ENCODE data around the gene P2RY1.

P2RY1 gene, protein sequence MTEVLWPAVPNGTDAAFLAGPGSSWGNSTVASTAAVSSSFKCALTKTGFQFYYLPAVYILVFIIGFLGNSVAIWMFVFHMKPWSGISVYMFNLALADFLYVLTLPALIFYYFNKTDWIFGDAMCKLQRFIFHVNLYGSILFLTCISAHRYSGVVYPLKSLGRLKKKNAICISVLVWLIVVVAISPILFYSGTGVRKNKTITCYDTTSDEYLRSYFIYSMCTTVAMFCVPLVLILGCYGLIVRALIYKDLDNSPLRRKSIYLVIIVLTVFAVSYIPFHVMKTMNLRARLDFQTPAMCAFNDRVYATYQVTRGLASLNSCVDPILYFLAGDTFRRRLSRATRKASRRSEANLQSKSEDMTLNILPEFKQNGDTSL

GRCh38 chr3:152834776-152835600 is at the start of gene P2RY1:
P2RY1 (plus strand) TSS chr3:152835131; CDS start chr3:152835783, 652 bp downstream.
- FAIRE-seq = no peak

DNA sequence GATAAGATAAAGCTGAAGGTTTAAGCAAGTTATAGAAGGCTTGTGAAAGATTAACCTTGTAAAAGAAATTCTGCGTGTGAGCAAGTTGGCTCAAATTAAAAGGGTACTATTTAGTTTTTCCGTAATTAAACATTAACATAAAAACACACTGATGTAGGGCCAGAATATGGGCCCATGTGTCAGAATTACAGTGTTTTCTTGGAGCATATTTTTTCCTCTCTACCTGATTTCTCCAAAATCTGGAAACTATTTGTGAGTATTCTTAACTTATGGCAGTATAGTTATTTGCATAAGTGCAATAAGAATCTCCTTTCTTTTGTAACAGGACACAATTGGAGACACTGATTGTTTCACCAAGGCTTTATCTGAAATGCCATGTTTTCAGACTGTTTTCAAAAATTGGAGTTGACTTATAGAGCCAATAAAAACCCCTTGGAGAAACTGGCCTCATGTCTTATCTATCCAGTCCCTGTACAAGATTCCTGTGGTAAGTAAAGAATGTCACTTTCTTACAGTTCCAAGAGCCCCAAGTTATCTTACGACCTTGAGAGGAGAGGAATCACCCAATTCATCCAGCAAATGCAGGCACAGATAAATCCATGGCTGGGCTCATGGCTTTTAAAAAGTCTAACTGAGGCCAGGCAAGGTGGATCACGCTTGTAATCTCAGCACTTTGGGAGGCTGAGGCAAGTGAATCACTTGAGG is 47.8 kb upstream of the P2RY1 start:
- no peak for FAIRE-seq

DNA sequence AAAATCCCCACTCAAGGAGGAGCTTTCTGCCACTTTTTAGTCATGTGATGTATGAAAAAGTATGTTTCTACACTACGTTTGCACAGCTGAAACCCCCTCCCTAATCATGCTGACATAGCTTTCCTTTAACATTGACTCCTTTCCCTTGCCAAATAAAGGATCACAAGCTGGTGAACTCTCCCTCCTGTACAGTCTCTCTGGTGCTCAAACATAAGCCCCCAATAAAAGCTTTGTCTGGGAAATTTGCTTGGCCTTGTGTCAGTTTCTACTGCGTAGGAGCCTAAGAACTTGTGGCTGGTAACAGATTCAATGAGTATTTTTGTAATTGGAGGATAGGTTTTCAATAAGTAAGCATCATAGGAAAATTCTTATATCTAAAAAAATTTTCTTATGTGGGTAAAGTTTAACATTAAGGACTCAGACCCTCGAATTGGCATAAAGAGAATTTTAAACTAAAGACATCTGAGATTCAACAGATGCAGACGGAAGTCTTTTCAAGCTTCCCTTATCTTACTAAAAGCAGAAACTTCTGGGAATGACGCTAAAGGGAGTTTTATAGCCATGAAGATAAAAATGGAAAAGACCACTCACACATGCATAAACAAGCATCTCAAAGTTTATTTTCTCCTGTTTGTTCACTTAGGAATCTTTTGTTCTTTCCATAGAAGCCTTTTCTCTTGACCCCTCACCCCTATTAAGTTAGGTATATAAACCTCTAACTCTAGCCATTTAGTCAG is 44.1 kb upstream of the P2RY1 start:
- FAIRE-seq = no peak

GRCh38 chr3:152793969-152794368 is 41.0 kb upstream of the P2RY1 start:
- no peak for FAIRE-seq

DNA sequence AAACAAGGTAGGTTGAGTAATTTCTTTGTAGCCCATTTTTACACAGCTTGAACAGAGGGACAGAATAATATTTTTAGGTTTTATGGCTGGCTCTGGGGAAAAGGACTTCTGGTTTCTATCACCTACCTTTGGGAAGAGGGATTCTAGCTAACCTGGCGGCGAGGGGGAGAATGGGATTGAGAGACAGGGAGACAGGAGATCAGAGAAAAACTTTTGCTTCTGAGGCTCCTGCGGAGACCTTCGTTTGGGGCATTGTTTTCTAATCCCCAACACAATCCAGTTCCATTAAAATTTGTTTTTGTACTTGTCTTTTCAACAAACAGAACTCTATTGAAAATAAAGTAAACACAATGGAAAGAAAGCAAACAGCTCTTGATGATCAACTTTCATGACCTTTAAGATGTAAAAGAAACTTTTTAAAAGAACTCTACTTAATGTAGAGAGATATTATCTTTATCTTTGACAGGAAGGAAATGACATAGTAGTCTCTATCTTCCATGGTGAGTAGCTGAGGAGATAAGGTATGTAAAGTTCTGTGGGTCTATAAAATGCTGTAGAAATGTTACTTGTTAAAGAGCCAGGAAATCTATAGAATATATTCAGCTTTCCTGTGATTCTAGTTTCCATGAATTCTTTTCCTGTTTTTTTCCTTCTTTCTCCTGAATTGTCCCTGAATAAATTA is 37.0 kb upstream of the P2RY1 start:
- no peak for FAIRE-seq

DNA sequence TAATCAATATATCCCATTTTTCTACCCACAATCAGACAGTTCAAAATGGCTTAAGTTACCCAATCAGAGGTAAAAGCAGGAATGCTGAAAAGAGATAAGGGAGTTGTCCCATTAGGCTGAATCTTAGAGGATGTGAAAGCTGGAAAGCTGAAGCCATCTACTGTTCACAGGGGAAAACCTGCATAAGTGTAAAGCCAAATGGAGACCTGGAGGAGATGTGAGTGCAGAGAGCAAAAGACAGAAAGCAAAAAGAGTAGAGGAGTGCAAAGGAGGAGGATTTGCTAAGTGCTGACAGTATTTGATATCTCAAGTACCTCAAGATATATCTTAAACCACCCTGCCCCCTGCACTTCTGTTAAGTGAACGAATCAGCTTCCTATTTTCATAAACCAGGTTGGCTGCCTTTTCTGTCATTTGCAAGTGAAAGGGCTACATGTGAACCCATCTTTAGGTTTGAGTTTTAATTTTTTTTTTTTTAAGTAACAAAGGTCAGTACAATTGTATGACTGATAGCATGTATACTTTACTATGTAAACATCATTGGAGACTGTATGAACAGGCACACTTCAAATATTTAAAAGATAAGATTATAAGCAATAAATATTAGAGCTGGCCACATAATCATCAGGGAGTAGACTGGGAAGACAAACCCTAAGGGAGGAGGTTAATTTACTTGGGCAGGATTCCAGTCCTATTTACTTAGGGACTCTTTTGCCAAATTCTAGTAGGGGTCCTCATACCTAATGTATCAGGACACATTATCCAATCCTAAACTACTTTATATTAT is 22.8 kb upstream of the P2RY1 start:
- FAIRE-seq = no peak

DNA sequence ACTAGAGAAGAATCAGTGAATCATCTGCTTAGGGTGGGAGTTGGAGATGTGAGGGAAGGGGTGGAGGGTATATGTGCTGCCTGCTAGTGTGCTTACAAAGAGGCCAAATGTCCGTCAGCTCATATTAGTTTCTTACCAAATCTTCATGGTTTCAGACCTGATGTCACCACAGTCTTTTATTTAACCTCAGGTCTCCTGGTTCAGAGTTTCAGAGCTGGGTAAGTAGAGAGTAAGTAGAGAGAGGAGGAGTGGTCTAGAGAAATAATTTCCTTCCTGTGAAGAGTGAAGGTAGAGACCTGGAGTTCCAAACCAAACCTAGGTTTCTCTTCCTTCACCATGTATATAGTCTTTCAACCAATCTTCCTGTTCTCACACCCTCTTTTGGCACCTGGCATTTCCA is 17.5 kb upstream of the P2RY1 start:
- FAIRE-seq = no peak

GRCh38 chr3:152818027-152818426 is 16.9 kb upstream of the P2RY1 start:
- no peak for FAIRE-seq

- FAIRE-seq = no peak
Measured at GRCh38 chr3:152823173-152823572, 11.8 kb upstream of the P2RY1 start.

DNA sequence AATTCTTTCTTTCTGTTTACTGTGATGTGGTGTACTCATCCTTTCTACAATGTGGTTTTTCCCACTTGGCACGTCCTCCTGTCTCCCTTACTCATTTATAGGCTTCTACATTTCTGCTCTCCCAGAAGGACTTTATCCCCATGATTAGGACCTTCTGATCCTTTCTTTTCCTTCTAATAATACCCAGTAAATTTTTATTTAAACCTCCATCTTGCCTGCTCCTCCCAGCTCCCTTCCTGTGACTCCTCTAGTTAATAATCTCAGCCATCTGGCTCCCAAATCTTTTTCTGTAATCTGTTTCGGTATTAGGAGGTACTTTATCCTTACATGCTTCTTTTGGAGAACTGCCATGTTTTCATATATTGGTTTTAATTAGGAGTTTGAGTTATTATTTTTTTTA is 11.2 kb upstream of the P2RY1 start:
- no peak for FAIRE-seq

- no peak for FAIRE-seq
Measured at GRCh38 chr3:152825566-152825965, 9.4 kb upstream of the P2RY1 start.

- no peak for FAIRE-seq
Measured at GRCh38 chr3:152826476-152826875, 8.5 kb upstream of the P2RY1 start.

DNA sequence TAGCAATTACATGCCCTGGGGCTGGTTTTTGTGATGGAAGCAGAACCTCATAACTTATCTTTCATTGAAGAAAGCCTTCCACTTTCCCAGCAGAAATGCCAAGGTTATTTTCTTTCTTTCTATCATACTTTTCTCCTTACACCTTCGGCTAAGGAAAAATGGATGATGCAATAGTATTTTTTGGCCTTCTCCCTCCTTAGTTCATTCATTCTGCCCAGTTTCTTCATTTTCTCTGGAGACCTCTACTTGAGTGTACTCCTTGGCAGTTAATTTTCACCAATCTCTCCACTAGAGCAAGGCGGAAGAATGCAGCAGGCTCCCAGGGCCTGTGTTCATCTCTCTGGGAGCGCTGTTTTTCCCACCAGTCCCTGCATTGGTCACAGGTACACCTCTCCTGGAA is 7.6 kb upstream of the P2RY1 start:
- no peak for FAIRE-seq

GRCh38 chr3:152828075-152828840 is 6.7 kb upstream of the P2RY1 start:
- no peak for FAIRE-seq

DNA sequence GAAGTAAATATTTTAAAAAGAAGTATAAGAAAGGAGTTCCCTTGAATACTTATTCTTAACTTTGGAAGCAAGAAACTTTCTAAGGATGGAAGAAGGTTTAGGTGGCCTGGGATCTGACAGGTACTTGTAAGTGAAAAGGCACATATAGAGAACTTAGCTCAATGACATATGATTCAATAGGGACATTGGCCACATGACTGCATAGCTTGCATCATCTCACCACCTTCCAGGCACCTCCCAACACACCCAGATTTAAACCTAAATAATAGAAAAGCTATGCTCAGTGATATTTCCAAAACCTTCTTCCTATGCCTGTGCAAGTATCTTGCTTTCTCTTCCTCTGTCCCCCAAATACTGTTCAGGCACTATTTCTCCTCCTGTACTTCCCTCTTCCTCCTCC is 4.7 kb upstream of the P2RY1 start:
- no peak for FAIRE-seq

DNA sequence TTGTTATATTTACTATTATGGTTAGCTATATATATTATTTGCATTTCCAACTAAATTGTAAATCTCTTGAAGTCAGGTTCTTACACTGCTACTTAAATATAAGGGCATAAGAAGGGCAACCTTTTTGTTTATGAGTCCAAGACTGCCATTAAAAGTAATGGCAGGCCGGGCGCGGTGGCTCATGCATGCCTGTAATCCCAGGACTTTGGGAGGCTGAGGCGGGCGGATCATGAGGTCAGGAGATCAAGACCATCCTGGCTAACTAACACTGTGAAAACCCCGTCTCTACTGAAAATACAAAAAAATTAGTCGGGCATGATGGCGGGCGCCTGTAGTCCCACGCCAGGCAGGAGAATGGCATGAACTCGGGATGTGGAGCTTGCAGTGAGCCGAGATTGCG is 2.9 kb upstream of the P2RY1 start:
- no peak for FAIRE-seq

DNA sequence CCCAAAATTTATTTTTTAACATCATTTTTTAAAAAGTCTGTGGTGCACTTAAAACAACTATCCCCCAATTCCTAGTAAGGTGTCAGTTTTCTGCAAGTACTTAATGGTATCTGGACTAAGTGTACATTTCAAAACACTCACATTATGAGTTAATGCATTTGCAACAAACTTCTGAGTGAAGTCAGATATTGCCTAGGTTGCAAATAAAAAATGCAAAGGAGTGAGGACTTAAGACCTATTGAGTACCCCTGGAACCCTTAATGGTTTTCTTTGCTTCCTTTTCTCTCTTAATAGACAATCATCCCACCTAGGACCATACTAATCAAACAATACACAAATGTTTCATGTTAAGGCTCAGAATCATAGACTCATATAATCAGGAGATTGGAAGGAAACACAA is 1.8 kb upstream of the P2RY1 start:
- no peak for FAIRE-seq

GRCh38 chr3:152834191-152834775 is 648 bp upstream of the P2RY1 start:
- peak; percentile 24 for FAIRE-seq

GRCh38 chr3:152835601-152836102 is 721 bp downstream of the P2RY1 start:
- no peak for FAIRE-seq

DNA sequence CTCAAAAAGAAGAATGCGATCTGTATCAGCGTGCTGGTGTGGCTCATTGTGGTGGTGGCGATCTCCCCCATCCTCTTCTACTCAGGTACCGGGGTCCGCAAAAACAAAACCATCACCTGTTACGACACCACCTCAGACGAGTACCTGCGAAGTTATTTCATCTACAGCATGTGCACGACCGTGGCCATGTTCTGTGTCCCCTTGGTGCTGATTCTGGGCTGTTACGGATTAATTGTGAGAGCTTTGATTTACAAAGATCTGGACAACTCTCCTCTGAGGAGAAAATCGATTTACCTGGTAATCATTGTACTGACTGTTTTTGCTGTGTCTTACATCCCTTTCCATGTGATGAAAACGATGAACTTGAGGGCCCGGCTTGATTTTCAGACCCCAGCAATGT is 1.3 kb downstream of the P2RY1 start:
- FAIRE-seq = no peak
